ENCODE measurements around the gene CDK11A.
"Not testable (repeated sequence)": the region's sequence is repeated elsewhere in the genome, so short reads cannot be mapped to it uniquely, and the experiment has no call there.

The CDK11A gene

DNA sequence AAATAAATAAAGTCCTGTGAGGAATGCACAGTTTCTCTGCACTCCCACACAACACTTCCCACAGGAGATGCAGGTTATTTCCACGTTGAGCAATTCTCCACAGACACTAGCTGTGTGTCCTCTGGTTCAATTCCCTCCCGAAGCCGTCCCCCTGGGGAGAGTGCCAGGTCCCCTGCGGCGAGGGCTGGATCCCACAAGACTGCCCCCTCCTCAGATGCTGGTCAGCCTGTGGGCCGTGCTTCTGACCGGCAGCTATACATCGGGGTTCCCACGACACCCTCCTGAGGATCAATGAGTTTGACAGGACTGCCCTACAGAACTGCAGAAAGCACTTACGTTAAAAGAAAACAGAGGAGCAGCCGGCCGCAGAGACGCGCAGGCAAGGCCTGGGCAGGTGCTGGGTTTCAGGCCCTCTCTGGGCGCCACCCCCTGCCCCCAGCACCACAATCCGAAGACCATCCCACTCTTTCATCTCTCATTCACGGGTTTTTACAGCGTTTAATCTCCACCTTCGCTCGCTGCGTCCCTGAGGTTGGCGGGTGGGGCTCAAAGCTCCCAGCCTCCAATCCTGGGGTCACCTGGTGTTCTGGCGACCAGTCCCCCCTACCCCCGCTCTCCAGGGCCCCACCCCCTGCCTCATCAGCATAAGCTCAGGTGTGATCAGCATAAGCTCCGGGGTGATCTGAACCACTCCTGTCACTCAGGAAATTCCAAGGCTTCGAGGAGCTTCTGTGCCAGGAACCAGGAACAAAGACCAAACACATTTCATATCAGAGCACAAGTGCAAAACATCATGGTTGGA, 40.9 kb downstream of the CDK11A start:
- no peak for DNase-seq

DNA sequence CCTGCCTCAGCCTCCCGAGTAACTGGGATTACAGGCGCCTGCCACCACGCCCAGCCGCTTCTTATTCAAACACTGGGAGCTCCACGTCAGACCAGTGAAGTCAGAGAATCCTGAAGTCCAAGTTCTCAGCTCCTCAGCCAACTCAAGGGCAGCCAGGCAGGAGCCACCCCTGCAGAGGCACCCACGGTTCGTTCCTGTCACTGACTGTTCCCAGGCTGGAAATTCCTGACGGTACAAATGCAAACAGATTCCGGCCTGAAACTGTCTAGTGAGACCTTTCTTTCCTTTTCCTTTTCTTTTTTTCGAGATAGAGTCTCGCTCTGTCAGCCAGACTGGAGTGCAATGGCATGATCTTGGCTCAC, 43.3 kb downstream of the CDK11A start:
- DNase-seq, result no peak

GRCh38 chr1:1680031-1680911, 43.9 kb downstream of the CDK11A start:
- no peak for DNase-seq

- DNase-seq, result no peak
Observed at GRCh38 chr1:1678581-1679380, 45.4 kb downstream of the CDK11A start.

DNA sequence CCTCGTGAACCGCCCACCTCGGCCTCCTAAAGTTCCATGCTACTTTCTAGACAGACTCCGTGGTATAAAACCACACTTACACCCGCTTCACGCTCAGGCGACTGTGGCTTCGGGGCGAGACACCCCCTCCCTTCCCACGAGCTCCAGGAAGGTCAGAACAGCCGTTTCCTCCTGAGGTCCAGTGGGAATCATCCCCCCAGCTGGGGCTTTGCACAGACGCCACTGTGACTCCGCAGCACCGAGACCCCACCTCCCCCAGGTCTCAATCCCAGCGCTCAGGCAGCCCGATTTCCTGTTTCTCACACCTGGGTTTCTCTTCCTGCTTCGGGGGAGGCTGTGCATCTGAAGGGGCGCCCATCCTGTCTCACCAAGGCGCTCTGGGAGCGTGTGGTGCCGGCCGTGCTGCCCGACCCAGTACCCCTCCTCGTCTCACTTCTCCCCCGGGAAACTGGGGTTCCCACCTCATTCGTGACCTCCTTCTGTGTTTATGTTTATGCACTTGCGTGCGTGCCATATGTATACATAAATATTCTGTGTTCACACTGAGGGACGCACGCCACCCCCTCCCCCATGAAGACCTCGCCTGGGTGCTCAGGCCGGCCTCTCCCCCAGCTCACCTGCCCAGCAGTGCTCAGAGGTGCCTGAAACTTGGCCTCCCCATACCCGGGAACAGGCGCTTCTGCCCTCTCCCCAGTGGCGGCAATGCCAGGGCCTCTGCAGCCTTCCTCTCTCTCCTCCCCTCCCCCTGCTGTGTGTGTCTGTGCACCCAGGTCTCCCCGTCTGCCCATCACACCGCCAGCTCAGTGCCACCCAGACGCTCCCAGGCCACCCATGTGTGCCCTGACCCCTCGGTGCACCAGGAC, 46.2 kb downstream of the CDK11A start:
- DNase-seq, result no peak

- DNase-seq, result not testable (repeated sequence)
Observed at GRCh38 chr1:1676087-1676486, 48.1 kb downstream of the CDK11A start.

GRCh38 chr1:1675218-1675617, 48.9 kb downstream of the CDK11A start:
- not testable (repeated sequence) for DNase-seq

- not testable (repeated sequence) for DNase-seq
Observed at GRCh38 chr1:1674806-1675205, 49.4 kb downstream of the CDK11A start.

DNA sequence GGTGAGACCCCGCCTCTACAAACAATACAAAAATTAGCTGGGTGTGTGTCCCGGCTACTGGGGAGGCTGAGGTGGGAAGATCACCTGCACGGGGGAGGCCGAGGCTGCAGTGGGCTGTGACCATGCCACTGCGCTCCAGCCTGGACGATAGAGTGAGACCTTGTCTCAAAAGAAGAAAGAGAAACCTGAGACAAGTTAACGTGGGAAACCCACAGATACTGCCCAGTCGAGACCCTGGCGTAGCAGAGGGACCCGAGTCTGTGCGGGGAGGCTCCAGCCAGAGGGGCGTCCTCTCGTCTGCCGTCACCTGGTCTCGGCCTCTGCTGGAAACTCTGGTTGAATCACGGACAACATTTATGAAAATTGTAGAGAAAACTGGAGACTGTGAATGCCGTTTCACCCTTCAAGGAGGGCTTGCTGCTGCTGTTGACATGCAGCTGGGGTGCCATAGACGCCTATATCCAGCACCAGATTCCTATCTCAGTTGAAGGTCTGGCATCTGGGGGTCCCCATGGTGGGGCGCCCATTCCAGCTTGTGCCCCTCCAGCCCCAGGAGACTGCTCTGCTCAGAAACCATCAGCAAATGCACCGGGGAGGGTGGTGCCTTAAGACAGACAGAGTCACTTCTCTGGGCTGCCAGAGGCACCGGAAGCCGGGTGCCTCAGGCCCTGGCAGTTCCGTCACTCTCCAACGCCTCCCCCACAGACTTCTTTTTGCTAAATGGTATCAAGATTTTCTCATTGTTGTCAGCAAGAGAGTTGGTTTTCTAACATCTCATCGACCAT, 51.8 kb downstream of the CDK11A start:
- DNase-seq, result no peak

DNA sequence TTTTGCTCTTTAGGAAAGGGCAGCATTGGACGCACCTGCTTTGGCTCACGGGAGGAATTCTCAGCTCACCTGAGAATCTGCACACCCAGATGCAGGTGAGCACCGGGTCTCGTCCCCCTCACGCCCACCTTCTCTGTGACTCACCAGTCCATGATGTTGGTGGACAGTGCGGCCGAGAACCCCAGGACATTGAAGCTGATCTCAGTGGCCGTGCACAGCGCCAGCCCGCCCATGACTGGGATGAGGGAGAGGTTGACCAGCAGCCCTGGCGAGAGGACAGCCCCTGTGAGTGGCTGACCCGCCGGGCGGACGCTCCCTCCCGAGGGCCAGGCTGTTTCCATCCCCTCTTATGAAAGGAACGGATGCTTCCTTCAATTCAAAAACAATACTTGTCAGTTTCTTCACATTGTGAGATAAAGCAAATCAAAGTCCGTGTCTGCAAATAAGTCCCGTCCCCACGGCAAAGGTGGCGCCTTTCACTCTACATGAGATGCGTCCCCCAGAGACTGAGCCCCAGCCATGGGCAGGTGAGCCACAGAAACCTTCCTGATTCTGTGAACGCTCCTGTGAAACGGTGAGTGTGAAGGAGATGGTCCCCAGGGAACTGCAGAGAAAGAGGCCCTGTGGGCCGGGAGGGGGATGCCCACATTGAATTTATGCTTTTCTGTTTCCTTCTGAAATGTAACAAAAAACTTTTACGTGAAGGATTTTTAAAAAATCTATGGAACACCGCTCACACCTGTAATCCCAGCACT, 52.6 kb downstream of the CDK11A start:
- DNase-seq, result no peak

DNA sequence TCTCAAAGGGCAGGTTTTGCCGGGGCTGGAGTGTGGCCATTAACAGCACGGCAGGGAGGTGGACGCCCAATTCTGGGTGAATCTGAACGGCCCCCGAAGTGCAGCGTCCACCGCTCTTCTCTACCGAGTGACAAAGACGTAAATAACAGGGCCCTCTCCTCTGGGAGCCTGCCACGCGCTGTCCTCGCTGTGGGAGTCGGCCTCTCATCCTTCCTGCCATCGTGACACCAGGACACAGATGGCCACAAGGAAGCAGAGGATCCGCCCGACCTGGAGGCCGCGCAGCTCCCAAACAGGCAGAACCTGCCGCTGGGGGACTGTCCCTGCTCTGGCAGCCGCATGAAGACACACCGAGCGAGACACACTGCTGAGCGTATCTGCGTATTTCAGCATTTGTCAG, 53.3 kb downstream of the CDK11A start:
- DNase-seq, result no peak

DNA sequence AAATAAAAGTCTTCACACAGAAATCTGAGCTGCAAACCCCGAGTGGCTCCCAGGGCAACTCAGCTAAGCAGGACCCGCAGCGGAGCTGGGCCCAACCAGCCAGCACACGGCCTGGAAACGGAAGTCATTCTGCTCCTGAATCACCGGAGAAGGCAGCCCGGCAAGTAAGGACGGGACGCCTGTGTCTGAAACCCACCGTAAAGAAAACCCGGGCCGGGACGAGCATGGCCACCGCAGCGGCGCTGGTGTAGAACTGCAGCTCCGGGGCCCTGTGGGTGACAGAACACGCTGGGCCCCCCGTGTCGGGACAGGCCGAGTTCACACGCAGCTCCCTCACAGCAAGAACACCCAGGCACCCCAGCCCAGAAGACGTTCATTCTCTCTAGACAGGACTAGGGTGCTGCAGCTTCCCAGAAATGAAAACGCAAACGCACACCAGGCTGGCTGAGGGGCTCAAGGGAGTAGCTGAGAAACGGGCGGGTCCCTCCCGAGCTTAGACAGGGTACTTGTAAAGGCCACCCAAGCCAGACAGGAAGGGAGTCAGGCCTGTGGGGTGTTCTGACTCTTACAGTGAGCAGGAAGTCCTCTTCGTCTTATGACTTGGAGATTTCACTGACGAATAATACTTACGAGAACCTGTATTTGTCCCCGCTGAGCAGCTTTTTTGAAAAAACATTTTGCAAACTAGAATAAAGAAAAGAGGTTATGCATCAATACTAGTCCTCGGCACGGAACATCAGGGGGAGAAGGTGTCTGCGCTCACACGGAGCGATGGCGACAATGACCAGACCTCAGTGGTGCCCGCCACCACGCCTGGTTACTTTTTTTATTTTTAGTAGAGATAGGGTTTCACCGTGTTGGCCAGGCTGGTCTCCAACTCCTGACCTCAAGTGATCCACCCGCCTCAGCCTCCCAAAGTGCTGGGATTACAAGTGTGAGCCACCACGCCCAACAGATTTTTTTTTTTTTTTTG, 54.4 kb downstream of the CDK11A start:
- no peak for DNase-seq

- no peak for DNase-seq
Observed at GRCh38 chr1:1666526-1666925, 57.6 kb downstream of the CDK11A start.

DNA sequence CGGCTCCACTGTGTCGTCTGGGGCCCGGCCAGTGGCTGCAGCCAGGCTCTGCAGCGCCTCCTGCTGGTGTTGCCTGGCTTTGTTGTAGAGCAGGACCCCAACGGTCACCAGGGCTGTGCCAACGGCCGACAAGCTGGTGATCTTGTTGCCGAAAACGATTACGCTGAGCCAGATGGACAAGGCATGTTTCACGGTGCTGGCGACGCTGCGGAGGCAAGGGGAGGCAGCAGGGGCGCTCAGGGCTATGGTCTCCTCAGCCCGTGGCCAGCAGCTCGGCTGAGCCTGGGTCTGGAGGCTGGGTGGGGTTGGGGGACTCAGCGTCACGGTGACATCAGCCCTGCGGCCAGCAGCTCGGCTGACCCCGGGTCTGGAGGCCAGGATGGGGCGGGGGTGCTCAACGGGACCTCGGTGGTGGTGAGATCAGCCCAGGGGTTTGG, 58.3 kb downstream of the CDK11A start:
- no peak for DNase-seq

DNA sequence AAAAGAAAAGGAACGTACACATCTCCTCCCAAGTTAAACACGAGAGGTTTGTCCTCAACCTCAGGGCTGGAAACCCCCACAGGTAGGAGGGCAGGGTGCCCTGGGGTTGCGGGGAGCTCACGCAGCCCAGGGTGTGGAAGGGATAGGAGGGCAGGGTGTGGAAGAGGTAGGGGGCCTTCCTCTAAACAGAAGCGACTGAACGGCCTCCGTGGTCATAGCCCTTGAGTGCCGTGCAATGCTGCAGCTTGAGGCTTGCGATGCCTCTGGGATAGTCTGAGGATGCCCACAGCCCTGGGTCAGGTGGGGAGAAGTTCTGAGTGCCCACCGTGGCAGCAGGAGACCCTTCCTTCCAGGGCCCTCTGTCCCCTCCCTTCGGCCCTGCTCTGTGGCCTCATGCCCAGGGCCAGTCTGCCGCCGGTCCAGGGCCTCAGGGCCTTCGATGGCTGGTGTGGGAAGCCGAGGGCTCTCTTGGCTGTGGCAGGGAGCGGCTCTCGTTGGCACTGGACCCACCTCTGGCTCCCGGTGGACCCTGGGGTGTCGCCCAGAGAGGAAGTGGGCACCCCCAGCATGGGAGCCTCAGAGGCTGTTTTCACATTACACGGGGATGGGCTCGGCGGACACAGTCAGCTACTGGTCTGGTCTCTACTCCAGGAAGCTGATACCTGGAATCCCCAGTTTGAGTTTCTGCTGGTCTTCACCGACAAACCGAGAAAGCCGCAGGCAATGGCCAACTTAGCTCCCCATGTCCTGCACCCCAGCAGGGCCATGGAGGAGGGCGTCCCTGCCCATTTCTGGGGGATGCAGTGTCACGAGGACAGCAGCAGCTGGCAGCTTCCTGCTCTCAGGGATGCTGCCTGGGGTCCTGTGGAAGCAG, 59.0 kb downstream of the CDK11A start:
- DNase-seq, result no peak

DNA sequence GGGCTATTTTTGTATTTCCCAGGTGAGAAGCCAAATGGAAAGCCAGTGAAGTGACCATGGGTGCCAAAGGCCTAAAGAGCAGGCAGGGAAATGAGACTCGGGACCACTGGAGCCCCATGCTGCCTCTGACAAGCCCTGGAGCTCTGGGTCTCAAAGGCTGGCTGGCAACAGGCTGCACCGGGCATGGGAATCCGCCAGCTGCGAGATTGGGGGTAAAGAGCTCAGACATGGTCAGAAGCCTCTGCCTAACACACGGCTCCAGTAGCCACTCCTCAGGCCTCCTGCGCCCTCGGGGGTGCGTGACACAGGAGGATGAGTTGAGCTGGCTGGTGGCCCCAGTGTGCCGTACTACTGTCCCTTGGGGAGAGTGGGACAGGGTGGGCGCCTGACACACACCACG, 59.8 kb downstream of the CDK11A start:
- not testable (repeated sequence) for DNase-seq

GRCh38 chr1:1662830-1663560, 61.2 kb downstream of the CDK11A start:
- not testable (repeated sequence) for DNase-seq

All from hippocampal formation (tissue), 2 donors.